ENCODE results near the gene TIMM10.

- TF ChIP-seq ZNF274 (IDR thresholded peaks at IDR 0.05; ENCODE audit: low read depth, low read length) (no peak), YY1 (IDR thresholded peaks at IDR 0.05; ENCODE audit: insufficient read depth, insufficient read length) (no peak), SUZ12 (IDR thresholded peaks at IDR 0.05; ENCODE audit: extremely low read depth, insufficient read depth, insufficient read length) (no peak)
These were observed 33.0 kb downstream of the TIMM10 start for GRCh38 chr11:57497303-57498247.
